Measurements from ENCODE around the gene GINS2. TPM values are rescaled to one million over a fixed set of nuclear protein-coding genes. Genes with fewer than 3 reads are reported as not detected.

Gene GINS2
- total and polyA plus RNA-seq, 4 experiments from 2014 or later = 0.55 to 1.4 (median 1.2) TPM

DNA sequence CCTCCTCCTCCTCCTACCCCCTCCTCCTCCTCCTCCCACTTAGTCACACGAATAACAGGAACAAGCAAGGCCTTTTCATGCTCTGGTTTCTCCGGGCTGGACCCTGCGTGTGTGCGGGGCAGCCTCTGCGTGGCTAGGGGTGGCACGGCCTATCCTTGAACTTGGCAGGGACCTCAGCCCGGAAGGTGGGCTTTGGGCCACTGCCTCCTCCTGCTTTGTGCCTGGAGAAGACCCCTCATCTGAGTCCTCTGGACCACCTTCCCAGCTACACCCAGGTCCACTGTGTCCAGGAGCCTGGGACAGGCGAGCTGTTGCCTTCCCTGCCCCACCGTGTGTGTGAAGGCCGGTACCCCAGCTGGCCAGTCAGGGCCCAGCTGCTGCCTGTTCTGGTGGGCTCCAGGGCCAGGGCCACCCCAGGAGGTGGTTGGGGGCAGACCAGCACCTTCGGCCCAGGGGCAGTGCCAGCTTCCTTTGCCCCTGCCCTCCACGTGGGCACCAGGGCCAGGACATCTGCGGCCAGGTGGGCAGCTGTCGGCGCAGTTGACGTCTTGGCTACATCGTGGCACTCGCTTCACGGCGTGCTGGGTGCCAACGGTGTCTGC, 35.4 kb downstream of the GINS2 start:
- Histone ChIP-seq H3K4me3 (ENCODE audit: low read length in 2 of 2) (no peak overlapping the region), H3K9me3 (ENCODE audit: control insufficient read depth in 1 of 2, low read length in 2 of 2) (no peaks in the 10 kb centered on the region), H3K36me3 (ENCODE audit: insufficient read depth, low read length) (peaks cover 17% of the 10 kb centered on the region), H3K27me3 (ENCODE audit: insufficient read depth, low read length) (no peaks in the 10 kb centered on the region), H3K27ac (ENCODE audit: low read depth, low read length) (no peak overlapping the region), H3K4me1 (ENCODE audit: insufficient read depth, low read length) (no peaks in the 10 kb centered on the region)
- Mint-ChIP-seq H3K36me3 (peaks cover 6 to 32% of the 10 kb centered on the region in 2 donors), H3K9me3 (peaks cover 0 to 5% (median 0%) of the 10 kb centered on the region in 8 donors), H3K4me1 (peaks cover 0 to 3% (median 1%) of the 10 kb centered on the region in 4 donors), H3K27me3 (no peaks in the 10 kb centered on the region), H3K4me3 (no peak overlapping the region), H3K27ac (peak overlapping the region in 3 of 7 donors; percentile 22 to 62 (median 35))
- ChIA-PET CTCF (ENCODE audit: partially characterized antibody) (no interaction called here), POLR2A (ENCODE audit: partially characterized antibody) (no interaction called here)
- intact Hi-C loops (cut with micrococcal nuclease) = no loop called here
- DNase-seq = peak in 1 of 5 donors; percentile 45

DNA sequence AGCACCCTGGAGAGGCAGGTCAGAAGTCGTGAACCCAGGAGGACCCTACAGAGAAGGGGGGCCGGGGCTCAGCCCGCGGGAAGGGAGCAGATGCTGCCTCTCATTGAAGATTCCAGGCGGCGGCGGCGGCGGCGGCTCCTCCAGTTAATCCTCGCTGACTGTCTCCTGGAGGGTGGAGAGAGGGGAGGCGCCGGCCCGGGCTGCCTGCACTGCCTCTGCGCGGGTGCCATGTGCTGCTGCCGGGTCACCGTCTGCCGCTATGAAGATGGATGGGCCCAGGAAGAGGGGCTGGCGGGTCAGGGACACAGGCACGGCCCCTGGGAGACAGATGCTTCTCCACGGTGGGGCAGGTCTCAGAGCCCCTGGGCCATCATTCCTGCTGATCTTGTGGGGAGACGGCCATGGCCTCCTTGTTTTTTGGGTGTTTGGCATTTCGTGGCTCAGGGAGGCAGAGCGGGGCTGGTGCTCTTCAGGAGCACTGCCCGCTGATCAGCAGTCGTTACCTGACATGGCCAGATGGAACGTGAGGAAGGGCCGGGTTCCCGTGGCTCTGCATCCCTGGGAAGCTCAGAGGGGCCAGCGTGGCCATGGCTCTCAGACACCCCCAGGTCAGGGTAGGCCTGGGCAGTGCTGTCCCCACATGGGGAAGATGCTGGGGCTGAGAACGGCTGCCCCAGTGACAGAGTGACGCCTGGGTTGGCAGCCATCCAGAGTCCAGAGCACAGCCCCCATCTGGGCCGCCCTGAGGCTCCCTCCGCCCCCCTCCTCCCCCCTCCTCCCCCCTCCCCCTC, 36.1 kb downstream of the GINS2 start:
- H3K27ac ChIP-seq (ENCODE audit: low read depth, low read length) = no peak overlapping the region
- Mint-ChIP-seq H3K27me3 (no peaks in the 10 kb centered on the region), H3K36me3 (peaks cover 5 to 26% of the 10 kb centered on the region in 2 donors), H3K27ac (peak overlapping the region in 3 of 7 donors; percentile 42 to 76 (median 66)), H3K4me1 (peaks cover 0 to 3% (median 1%) of the 10 kb centered on the region in 4 donors), H3K9me3 (peaks cover 0 to 4% (median 0%) of the 10 kb centered on the region in 8 donors), H3K4me3 (no peak overlapping the region)
- ChIA-PET CTCF (ENCODE audit: partially characterized antibody) (no interaction called here), POLR2A (ENCODE audit: partially characterized antibody) (no interaction called here)
- intact Hi-C loops (cut with micrococcal nuclease) = no loop called here
- no peaks in the 10 kb centered on the region for H3K9me3 ChIP-seq (ENCODE audit: control insufficient read depth in 1 of 2, low read length in 2 of 2)
- H3K27me3 ChIP-seq (ENCODE audit: insufficient read depth, low read length) = no peaks in the 10 kb centered on the region
- no peak overlapping the region for H3K4me3 ChIP-seq (ENCODE audit: low read length in 2 of 2)
- peaks cover 9% of the 10 kb centered on the region for H3K36me3 ChIP-seq (ENCODE audit: insufficient read depth, low read length)
- no peaks in the 10 kb centered on the region for H3K4me1 ChIP-seq (ENCODE audit: insufficient read depth, low read length)
- DNase-seq = peak in 2 of 5 donors; percentile 10 to 48

DNA sequence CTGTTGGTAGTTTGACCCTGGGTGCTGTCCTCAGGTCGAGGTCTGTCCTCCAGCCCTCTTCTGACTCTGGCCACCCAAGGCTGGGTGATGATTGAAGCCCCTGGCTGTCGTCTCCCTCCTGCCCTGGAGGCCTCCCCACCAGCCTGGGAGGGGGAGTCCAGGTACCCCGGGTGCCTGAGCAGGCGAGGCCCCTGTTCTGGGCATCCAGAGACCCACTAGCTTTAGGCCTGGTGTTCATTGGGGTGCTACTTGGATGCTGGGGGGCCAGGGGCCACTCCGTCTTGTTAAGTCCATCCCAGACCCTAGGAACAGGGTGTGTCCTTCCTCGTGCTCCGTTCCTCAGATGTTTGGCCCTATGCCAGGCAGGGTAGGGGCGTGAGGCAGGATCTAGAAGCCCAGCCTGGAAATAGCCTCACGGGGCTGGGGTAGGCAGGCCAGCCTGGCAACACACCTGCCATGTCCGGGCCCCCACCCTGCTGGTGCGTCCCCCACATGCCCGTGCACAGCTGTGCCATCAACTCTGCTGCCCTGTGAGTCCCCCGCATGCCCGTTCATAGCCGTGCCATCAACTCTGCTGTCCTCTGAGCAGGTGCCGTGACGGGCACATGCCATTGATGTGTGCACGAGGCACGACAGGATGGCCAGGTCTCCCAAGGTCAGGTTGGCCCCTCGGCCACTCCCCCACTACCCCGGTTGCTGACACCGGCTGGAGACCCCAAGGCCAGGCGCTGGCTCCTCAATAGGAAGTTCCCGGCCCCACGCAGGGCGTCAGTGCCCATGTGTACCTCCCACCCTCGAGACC, 36.9 kb downstream of the GINS2 start:
- intact Hi-C loops (cut with micrococcal nuclease) = no loop called here
- H3K9me3 ChIP-seq (ENCODE audit: control insufficient read depth in 1 of 2, low read length in 2 of 2) = no peaks in the 10 kb centered on the region
- H3K27ac Mint-ChIP-seq = peak overlapping the region in 3 of 7 donors; percentile 50 to 76 (median 66)
- no peak overlapping the region for H3K4me3 Mint-ChIP-seq
- DNase-seq = peak in 1 of 5 donors; percentile 33
- peaks cover 0 to 3% (median 1%) of the 10 kb centered on the region in 4 donors for H3K4me1 Mint-ChIP-seq
- ChIA-PET CTCF (ENCODE audit: partially characterized antibody) (no interaction called here), POLR2A (ENCODE audit: partially characterized antibody) (no interaction called here)
- no peaks in the 10 kb centered on the region for H3K27me3 ChIP-seq (ENCODE audit: insufficient read depth, low read length)
- no peak overlapping the region for H3K4me3 ChIP-seq (ENCODE audit: low read length in 2 of 2)
- peaks cover 3 to 23% of the 10 kb centered on the region in 2 donors for H3K36me3 Mint-ChIP-seq
- peaks cover 1% of the 10 kb centered on the region for H3K36me3 ChIP-seq (ENCODE audit: insufficient read depth, low read length)
- no peak overlapping the region for H3K27ac ChIP-seq (ENCODE audit: low read depth, low read length)
- H3K9me3 Mint-ChIP-seq = peaks cover 0 to 3% (median 0%) of the 10 kb centered on the region in 8 donors
- H3K4me1 ChIP-seq (ENCODE audit: insufficient read depth, low read length) = no peaks in the 10 kb centered on the region
- H3K27me3 Mint-ChIP-seq = no peaks in the 10 kb centered on the region

DNA sequence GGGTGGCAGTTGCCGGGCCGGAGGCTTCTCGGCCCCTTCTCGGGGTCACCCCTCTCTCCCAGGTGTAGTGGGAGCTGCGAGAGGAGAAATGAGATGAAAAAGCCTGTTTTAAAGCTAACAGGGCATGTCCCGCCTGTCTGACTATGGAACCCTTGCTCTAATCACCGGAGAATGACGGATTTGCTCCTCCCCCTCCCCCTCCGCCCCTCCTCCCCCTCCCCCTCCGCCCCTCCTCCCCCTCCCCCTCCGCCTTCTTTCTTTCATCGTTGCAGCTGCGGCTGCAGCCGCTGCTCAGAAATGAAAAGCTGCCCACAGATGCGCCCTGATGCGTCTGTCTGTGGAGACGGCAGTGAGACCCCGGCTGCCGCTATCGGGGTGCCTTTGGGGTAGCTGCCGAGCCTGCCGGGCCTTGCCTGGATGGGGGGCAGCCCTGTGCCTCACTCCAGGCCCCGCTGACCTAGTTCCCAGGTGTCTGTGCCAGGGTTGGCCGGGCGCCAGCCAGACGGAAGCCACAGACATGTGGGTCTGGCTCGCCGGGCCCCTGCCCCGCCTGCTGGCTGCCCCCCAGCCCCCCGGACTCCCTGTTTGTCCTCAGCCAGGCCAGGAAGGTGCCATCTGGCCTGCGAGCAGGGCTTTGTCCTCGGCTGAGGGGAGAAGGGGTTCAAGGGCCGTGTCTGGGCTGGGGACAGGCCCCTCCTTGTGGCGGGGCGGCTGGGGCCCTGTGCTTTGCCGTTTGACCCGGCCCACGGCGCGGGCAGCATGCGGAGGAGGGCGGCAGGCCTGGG, 37.7 kb downstream of the GINS2 start:
- H3K4me3 ChIP-seq (ENCODE audit: low read length in 2 of 2) = no peak overlapping the region
- Mint-ChIP-seq H3K36me3 (peaks cover 3 to 20% of the 10 kb centered on the region in 2 donors), H3K4me3 (no peak overlapping the region), H3K9me3 (peaks cover 0 to 3% (median 0%) of the 10 kb centered on the region in 8 donors), H3K4me1 (peaks cover 0 to 3% (median 3%) of the 10 kb centered on the region in 4 donors), H3K27me3 (no peaks in the 10 kb centered on the region), H3K27ac (no peak overlapping the region)
- no peaks in the 10 kb centered on the region for H3K9me3 ChIP-seq (ENCODE audit: control insufficient read depth in 1 of 2, low read length in 2 of 2)
- H3K27ac ChIP-seq (ENCODE audit: low read depth, low read length) = no peak overlapping the region
- peak in 1 of 5 donors; percentile 43 for DNase-seq
- intact Hi-C loops (cut with micrococcal nuclease) = no loop called here
- no peaks in the 10 kb centered on the region for H3K4me1 ChIP-seq (ENCODE audit: insufficient read depth, low read length)
- POLR2A ChIA-PET (ENCODE audit: partially characterized antibody) = no interaction called here
- no peaks in the 10 kb centered on the region for H3K36me3 ChIP-seq (ENCODE audit: insufficient read depth, low read length)
- no peaks in the 10 kb centered on the region for H3K27me3 ChIP-seq (ENCODE audit: insufficient read depth, low read length)
- CTCF ChIA-PET (ENCODE audit: partially characterized antibody) = interaction anchor here (1.3 to 1.8 kb wide), 2 partner anchors 8 to 41 kb away, joined by 5 to 8 read pairs; no protein-coding TSS in a partner anchor

DNA sequence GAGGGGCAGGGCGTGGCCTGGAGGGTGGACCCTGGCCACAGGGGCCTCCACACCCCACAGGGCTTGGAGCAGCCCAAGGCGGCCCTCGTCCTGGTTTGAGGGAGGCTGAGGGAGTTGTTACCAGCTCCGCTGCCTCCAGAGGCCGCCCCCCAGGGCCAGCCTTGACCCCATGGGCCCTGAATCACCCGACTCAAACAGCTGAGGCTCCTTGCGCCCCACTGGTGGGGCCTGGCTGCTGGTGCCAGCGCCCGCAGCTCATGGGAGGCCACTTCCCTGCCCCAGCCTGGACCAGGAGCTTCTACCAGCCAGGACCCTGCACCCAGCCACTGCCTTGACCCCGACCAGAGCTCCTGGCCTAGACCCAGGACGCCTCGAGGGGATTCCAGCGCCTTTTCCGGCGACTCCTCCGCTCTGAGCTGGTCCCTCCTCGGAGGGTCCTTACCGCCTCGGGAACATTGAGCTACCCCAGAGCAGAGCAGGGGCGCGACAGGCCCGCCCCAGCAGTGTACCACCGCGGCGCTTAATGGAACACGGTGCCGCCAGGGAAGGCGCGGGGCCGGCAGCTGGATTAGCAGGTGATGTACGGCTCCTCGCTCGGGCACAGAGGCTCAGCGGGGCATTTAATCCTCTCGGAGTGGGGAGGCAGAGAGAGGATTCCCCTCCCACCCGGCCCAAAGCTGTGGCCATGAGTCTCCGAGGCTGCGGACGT, 38.5 kb downstream of the GINS2 start:
- peaks cover 0 to 3% (median 0%) of the 10 kb centered on the region in 8 donors for H3K9me3 Mint-ChIP-seq
- H3K27ac Mint-ChIP-seq = no peak overlapping the region
- no peaks in the 10 kb centered on the region for H3K36me3 ChIP-seq (ENCODE audit: insufficient read depth, low read length)
- H3K27me3 ChIP-seq (ENCODE audit: insufficient read depth, low read length) = no peaks in the 10 kb centered on the region
- H3K27me3 Mint-ChIP-seq = no peaks in the 10 kb centered on the region
- peaks cover 3 to 17% of the 10 kb centered on the region in 2 donors for H3K36me3 Mint-ChIP-seq
- ChIA-PET POLR2A (ENCODE audit: partially characterized antibody) (no interaction called here), CTCF (ENCODE audit: partially characterized antibody) (interaction anchor here (1.3 to 1.8 kb wide), 2 partner anchors 9 to 40 kb away, joined by 5 to 8 read pairs; no protein-coding TSS in a partner anchor)
- DNase-seq = peak in 1 of 5 donors; percentile 36
- H3K27ac ChIP-seq (ENCODE audit: low read depth, low read length) = no peak overlapping the region
- H3K4me3 Mint-ChIP-seq = no peak overlapping the region
- H3K4me1 Mint-ChIP-seq = peaks cover 4 to 10% (median 5%) of the 10 kb centered on the region in 4 donors
- H3K4me3 ChIP-seq (ENCODE audit: low read length in 2 of 2) = no peak overlapping the region
- H3K4me1 ChIP-seq (ENCODE audit: insufficient read depth, low read length) = peaks cover under 1% of the 10 kb centered on the region
- intact Hi-C loops (cut with micrococcal nuclease) = no loop called here
- no peaks in the 10 kb centered on the region for H3K9me3 ChIP-seq (ENCODE audit: control insufficient read depth in 1 of 2, low read length in 2 of 2)

DNA sequence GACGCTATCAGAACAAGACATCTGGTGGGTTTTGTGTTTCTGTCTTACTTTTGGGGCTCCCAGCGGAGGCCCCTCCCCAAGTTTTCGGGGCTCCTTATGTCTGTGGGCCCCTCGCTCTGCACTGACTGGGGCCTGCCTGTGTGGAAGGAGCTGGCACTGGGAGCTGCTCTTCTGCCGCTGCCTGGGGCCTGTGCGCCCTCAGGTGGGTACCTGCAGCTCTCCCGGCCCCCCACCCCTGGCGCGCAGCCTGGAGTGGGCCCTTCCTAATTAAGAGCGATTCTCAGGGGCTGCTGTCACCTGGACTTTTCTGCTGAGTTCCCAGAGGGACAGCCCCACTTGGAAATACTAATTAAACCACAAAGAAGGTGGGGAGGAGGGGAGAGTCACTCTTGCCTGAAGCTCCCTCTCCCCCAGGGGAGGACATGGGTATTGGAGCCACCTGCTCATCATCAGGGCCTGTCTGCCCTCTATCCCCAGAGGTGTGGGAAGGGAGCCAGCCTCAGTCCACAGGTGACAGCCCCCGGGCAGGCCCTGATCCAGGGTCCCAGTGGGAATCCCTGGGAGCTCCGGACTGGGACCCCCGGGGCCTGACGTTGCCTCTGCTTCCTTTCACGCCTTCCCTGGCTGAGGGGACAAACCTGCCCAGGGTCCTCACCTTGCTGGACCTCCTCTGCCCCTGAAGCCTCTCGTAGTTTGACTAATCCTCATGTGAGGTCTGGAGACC, 39.2 kb downstream of the GINS2 start:
- CTCF ChIA-PET (ENCODE audit: partially characterized antibody) = interaction anchor here (1.3 to 1.8 kb wide), 2 partner anchors 9 to 40 kb away, joined by 5 to 8 read pairs; no protein-coding TSS in a partner anchor

More for the DNA sequence above, 39.2 kb downstream of the GINS2 start:
- H3K9me3 Mint-ChIP-seq = peaks cover 0 to 3% (median 0%) of the 10 kb centered on the region in 8 donors
- no peak overlapping the region for H3K27ac Mint-ChIP-seq
- no peaks in the 10 kb centered on the region for H3K27me3 ChIP-seq (ENCODE audit: insufficient read depth, low read length)
- peaks cover 3 to 17% of the 10 kb centered on the region in 2 donors for H3K36me3 Mint-ChIP-seq
- no peak overlapping the region for H3K4me3 ChIP-seq (ENCODE audit: low read length in 2 of 2)
- no peaks in the 10 kb centered on the region for H3K36me3 ChIP-seq (ENCODE audit: insufficient read depth, low read length)
- H3K27ac ChIP-seq (ENCODE audit: low read depth, low read length) = no peak overlapping the region
- no peaks in the 10 kb centered on the region for H3K27me3 Mint-ChIP-seq
- peaks cover 5% of the 10 kb centered on the region for H3K4me1 ChIP-seq (ENCODE audit: insufficient read depth, low read length)
- peaks cover 7 to 17% (median 10%) of the 10 kb centered on the region in 4 donors for H3K4me1 Mint-ChIP-seq
- H3K4me3 Mint-ChIP-seq = no peak overlapping the region
- H3K9me3 ChIP-seq (ENCODE audit: control insufficient read depth in 1 of 2, low read length in 2 of 2) = no peaks in the 10 kb centered on the region
- DNase-seq = no peak
- intact Hi-C loops (cut with micrococcal nuclease) = no loop called here
- POLR2A ChIA-PET (ENCODE audit: partially characterized antibody) = no interaction called here

Measured in CD4-positive, alpha-beta memory T cell (primary cell).